ENCODE results near the gene IPO11. TPM values are rescaled to one million over a fixed set of nuclear protein-coding genes. Genes with fewer than 3 reads are reported as not detected.

The IPO11 gene
- total and polyA plus RNA-seq, 4 donors = 4.7 to 20.6 (median 9.0) TPM

DNA sequence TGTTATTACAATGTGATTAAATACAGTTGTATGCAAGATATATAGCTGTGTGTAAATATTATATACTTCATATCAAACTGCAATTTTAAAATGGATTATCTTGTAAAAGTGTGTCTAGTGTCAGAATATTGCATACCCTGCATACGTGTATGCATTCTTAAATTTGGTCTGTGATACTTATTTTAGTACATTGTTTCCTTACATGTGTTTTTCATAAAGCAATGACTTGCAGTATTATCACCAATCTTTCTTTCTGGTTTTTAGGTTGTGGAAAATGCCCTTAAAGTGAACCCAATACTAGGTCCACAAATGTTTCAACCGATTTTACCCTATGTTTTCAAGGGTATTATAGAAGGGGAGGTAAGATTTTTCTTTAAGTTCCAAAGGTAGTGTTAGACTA, 137.5 kb downstream of the IPO11 start (continued):
- TF ChIP-seq, protein P1, sequence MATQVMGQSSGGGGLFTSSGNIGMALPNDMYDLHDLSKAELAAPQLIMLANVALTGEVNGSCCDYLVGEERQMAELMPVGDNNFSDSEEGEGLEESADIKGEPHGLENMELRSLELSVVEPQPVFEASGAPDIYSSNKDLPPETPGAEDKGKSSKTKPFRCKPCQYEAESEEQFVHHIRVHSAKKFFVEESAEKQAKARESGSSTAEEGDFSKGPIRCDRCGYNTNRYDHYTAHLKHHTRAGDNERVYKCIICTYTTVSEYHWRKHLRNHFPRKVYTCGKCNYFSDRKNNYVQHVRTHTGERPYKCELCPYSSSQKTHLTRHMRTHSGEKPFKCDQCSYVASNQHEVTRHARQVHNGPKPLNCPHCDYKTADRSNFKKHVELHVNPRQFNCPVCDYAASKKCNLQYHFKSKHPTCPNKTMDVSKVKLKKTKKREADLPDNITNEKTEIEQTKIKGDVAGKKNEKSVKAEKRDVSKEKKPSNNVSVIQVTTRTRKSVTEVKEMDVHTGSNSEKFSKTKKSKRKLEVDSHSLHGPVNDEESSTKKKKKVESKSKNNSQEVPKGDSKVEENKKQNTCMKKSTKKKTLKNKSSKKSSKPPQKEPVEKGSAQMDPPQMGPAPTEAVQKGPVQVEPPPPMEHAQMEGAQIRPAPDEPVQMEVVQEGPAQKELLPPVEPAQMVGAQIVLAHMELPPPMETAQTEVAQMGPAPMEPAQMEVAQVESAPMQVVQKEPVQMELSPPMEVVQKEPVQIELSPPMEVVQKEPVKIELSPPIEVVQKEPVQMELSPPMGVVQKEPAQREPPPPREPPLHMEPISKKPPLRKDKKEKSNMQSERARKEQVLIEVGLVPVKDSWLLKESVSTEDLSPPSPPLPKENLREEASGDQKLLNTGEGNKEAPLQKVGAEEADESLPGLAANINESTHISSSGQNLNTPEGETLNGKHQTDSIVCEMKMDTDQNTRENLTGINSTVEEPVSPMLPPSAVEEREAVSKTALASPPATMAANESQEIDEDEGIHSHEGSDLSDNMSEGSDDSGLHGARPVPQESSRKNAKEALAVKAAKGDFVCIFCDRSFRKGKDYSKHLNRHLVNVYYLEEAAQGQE (IDR thresholded peaks at IDR 0.05) = no peak
- no peak for TF ChIP-seq TAF1 (conservative IDR thresholded peaks at IDR 0.05)

DNA sequence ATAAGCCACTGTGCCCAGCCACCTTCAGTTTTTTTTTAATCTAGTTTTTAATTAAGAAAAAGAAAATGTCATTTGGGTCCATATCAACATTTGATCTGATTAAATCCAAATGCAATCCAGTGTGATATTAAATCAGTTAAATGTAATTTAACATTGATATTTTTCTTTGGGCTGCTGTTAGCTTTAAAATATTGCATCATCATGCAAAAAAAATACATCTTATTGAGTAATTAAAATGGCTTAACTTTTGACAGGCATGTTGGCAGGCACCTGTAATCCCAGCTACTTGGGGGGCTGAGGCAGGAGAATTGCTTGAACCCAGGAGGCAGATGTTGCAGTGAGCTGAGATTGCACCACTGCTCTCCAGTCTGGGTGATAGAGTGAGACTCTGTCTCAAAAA, 143.4 kb downstream of the IPO11 start:
- Histone ChIP-seq H3K36me3 (ENCODE audit: control insufficient read depth in 4 of 4, insufficient read depth in 3 of 4, low read depth in 1 of 4, low read length in 3 of 4) (peaks cover 0 to 4% (median 0%) of the 10 kb centered on the region in 4 donors), H3K9me3 (ENCODE audit: control insufficient read depth in 4 of 4, low read length in 3 of 4) (no peaks in the 10 kb centered on the region), H3K4me1 (ENCODE audit: control insufficient read depth in 4 of 4, insufficient read depth in 4 of 4, low read length in 3 of 4) (no peaks in the 10 kb centered on the region), H3K9ac (ENCODE audit: low read depth in 1 of 2, low read length in 2 of 2) (no peak overlapping the region), H3K27ac (ENCODE audit: low read depth in 1 of 2, low read length in 2 of 2) (no peak overlapping the region), H3K27me3 (ENCODE audit: control insufficient read depth in 4 of 4, insufficient read depth in 4 of 4, low read length in 3 of 4) (no peaks in the 10 kb centered on the region), H3K4me3 (ENCODE audit: low read depth in 1 of 3, low read length in 3 of 3) (no peak overlapping the region)
- TF ChIP-seq, protein P2, sequence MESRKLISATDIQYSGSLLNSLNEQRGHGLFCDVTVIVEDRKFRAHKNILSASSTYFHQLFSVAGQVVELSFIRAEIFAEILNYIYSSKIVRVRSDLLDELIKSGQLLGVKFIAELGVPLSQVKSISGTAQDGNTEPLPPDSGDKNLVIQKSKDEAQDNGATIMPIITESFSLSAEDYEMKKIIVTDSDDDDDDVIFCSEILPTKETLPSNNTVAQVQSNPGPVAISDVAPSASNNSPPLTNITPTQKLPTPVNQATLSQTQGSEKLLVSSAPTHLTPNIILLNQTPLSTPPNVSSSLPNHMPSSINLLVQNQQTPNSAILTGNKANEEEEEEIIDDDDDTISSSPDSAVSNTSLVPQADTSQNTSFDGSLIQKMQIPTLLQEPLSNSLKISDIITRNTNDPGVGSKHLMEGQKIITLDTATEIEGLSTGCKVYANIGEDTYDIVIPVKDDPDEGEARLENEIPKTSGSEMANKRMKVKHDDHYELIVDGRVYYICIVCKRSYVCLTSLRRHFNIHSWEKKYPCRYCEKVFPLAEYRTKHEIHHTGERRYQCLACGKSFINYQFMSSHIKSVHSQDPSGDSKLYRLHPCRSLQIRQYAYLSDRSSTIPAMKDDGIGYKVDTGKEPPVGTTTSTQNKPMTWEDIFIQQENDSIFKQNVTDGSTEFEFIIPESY (IDR thresholded peaks at IDR 0.05) = no peak
- TF ChIP-seq, protein P3, sequence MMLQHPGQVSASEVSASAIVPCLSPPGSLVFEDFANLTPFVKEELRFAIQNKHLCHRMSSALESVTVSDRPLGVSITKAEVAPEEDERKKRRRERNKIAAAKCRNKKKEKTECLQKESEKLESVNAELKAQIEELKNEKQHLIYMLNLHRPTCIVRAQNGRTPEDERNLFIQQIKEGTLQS (IDR thresholded peaks at IDR 0.05) = no peak
- TF ChIP-seq FOXA2 (IDR thresholded peaks at IDR 0.05) (no peak), HNF4G (IDR thresholded peaks at IDR 0.05) (no peak), JUND (IDR thresholded peaks at IDR 0.05) (no peak), SP1 (IDR thresholded peaks at IDR 0.05) (no peak), RAD21 (IDR thresholded peaks at IDR 0.05) (no peak), YY1 (IDR thresholded peaks at IDR 0.05) (no peak), TAF1 (conservative IDR thresholded peaks at IDR 0.05) (no peak), GABPA (IDR thresholded peaks at IDR 0.05 in 1 of 2, conservative IDR thresholded peaks at IDR 0.05 in 1 of 2) (no peak), FOXA1 (IDR thresholded peaks at IDR 0.05) (no peak), HNF4A (conservative IDR thresholded peaks at IDR 0.05) (no peak), EGR1 (IDR thresholded peaks at IDR 0.05; ENCODE audit: low read depth in 2 of 2) (no peak), RXRA (IDR thresholded peaks at IDR 0.05) (no peak)
- TF ChIP-seq, protein P1 (IDR thresholded peaks at IDR 0.05) = no peak
- TF ChIP-seq, protein P4, sequence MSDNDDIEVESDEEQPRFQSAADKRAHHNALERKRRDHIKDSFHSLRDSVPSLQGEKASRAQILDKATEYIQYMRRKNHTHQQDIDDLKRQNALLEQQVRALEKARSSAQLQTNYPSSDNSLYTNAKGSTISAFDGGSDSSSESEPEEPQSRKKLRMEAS (IDR thresholded peaks at IDR 0.05) = no peak
- TF ChIP-seq, protein P5, sequence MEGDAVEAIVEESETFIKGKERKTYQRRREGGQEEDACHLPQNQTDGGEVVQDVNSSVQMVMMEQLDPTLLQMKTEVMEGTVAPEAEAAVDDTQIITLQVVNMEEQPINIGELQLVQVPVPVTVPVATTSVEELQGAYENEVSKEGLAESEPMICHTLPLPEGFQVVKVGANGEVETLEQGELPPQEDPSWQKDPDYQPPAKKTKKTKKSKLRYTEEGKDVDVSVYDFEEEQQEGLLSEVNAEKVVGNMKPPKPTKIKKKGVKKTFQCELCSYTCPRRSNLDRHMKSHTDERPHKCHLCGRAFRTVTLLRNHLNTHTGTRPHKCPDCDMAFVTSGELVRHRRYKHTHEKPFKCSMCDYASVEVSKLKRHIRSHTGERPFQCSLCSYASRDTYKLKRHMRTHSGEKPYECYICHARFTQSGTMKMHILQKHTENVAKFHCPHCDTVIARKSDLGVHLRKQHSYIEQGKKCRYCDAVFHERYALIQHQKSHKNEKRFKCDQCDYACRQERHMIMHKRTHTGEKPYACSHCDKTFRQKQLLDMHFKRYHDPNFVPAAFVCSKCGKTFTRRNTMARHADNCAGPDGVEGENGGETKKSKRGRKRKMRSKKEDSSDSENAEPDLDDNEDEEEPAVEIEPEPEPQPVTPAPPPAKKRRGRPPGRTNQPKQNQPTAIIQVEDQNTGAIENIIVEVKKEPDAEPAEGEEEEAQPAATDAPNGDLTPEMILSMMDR (IDR thresholded peaks at IDR 0.05; ENCODE audit: low read depth, low read length, missing input control) = no peak
- no peak for DNase-seq (ENCODE audit: low spot score)

Measured in liver (tissue), 9 donors.